SH-SY5Y (cell line): ENCODE measurements around the gene SRSF7.

ENCODE experiments used
- GATA2 ChIP-seq: IDR thresholded peaks from 2 replicates; pipeline ENCODE4 v1.6.1; 2011; ENCODE audit warnings: mild to moderate bottlenecking, low read depth, low read length
- GATA3 ChIP-seq: IDR thresholded peaks from 2 replicates; pipeline ENCODE4 v1.6.1; 2011; ENCODE audit warnings: low read depth, mild to moderate bottlenecking, low read length, moderate library complexity

GRCh38 chr2:38794235-38794946 is 43.2 kb upstream of the SRSF7 start:
- no peak for TF ChIP-seq GATA2
- no peak for TF ChIP-seq GATA3
